ENCODE data around the gene PTN. TPM values are rescaled to one million over a fixed set of nuclear protein-coding genes. Genes with fewer than 3 reads are reported as not detected.
"Not testable (repeated sequence)": the region's sequence is repeated elsewhere in the genome, so short reads cannot be mapped to it uniquely, and the experiment has no call there.

PTN gene
- total RNA-seq, 1 donor from 2014 or later = 207 TPM

GRCh38 chr7:137272249-137272648 lies 71.3 kb downstream of the PTN start:
- no peak for DNase-seq (ENCODE audit: low spot score)
- no peak overlapping the region for H2AFZ ChIP-seq (replicated peaks)
- H3K9ac ChIP-seq = no peak overlapping the region
- H4K20me1 ChIP-seq (ENCODE audit: low read depth) = no peaks in the 10 kb centered on the region
- no peaks in the 10 kb centered on the region for H3K27me3 ChIP-seq
- H3K4me3 Mint-ChIP-seq = no peak overlapping the region
- no peak overlapping the region for H3K4me3 ChIP-seq
- TF ChIP-seq CTCF (IDR thresholded peaks at IDR 0.05) = no peak
- TF ChIP-seq EZH2 (IDR thresholded peaks at IDR 0.05) = no peak
- TF ChIP-seq EZH2phosphoT487 (IDR thresholded peaks at IDR 0.05) = no peak
- no peaks in the 10 kb centered on the region for H3K9me3 ChIP-seq (ENCODE audit: low read depth)
- no peaks in the 10 kb centered on the region for H3F3A ChIP-seq (ENCODE audit: low read depth)
- H3K9me3 Mint-ChIP-seq = peaks cover 24% of the 10 kb centered on the region
- peaks cover 8% of the 10 kb centered on the region for H3K4me1 Mint-ChIP-seq
- no peaks in the 10 kb centered on the region for H3K4me1 ChIP-seq
- peaks cover 8% of the 10 kb centered on the region for H3K79me2 ChIP-seq (ENCODE audit: low read depth)
- no peak overlapping the region for H3K27ac Mint-ChIP-seq
- H3K4me2 ChIP-seq = no peak overlapping the region
- no peaks in the 10 kb centered on the region for H3K36me3 ChIP-seq
- no peaks in the 10 kb centered on the region for H3K27me3 Mint-ChIP-seq (ENCODE audit: insufficient read depth, low read depth)
- no peak overlapping the region for H3K27ac ChIP-seq
- peaks cover 73% of the 10 kb centered on the region for H3K36me3 Mint-ChIP-seq

GRCh38 chr7:137269240-137269639 lies 74.3 kb downstream of the PTN start:
- no peak overlapping the region for H3K27ac ChIP-seq
- H3K9me3 Mint-ChIP-seq = peaks cover 23% of the 10 kb centered on the region

GRCh38 chr7:137268001-137268865 lies 75.3 kb downstream of the PTN start:
- H3K4me1 Mint-ChIP-seq; DNase-seq (ENCODE audit: low spot score); H3K27ac ChIP-seq; H3K36me3 ChIP-seq; H3K4me2 ChIP-seq; H3K4me3 ChIP-seq; H3K79me2 ChIP-seq (ENCODE audit: low read depth); H3K27ac Mint-ChIP-seq; H3K27me3 ChIP-seq; H3K9ac ChIP-seq; H4K20me1 ChIP-seq (ENCODE audit: low read depth); H3K9me3 ChIP-seq (ENCODE audit: low read depth); H3K27me3 Mint-ChIP-seq (ENCODE audit: insufficient read depth, low read depth); H3F3A ChIP-seq (ENCODE audit: low read depth); H3K4me1 ChIP-seq; H2AFZ ChIP-seq (replicated peaks); H3K4me3 Mint-ChIP-seq: not testable (repeated sequence)
- Mint-ChIP-seq H3K36me3 (peaks cover 67% of the 10 kb centered on the region), H3K9me3 (peaks cover 25% of the 10 kb centered on the region)

More at GRCh38 chr7:137269240-137269639, 74.3 kb downstream of the PTN start:
- no peak for DNase-seq (ENCODE audit: low spot score)
- Histone ChIP-seq H3K4me3 (no peak overlapping the region), H3F3A (ENCODE audit: low read depth) (no peaks in the 10 kb centered on the region), H3K4me1 (no peaks in the 10 kb centered on the region), H2AFZ (replicated peaks) (no peak overlapping the region), H3K9ac (no peak overlapping the region), H3K27me3 (no peaks in the 10 kb centered on the region), H4K20me1 (ENCODE audit: low read depth) (no peaks in the 10 kb centered on the region), H3K4me2 (no peak overlapping the region), H3K36me3 (no peaks in the 10 kb centered on the region), H3K79me2 (ENCODE audit: low read depth) (peaks cover 8% of the 10 kb centered on the region), H3K9me3 (ENCODE audit: low read depth) (no peaks in the 10 kb centered on the region)
- Mint-ChIP-seq H3K4me3 (no peak overlapping the region), H3K27ac (no peak overlapping the region), H3K27me3 (ENCODE audit: insufficient read depth, low read depth) (no peaks in the 10 kb centered on the region), H3K36me3 (peaks cover 67% of the 10 kb centered on the region), H3K4me1 (peaks cover 2% of the 10 kb centered on the region)
- no peak for TF ChIP-seq CTCF (IDR thresholded peaks at IDR 0.05)
- TF ChIP-seq EZH2phosphoT487 (IDR thresholded peaks at IDR 0.05) = no peak
- TF ChIP-seq EZH2 (IDR thresholded peaks at IDR 0.05) = no peak

- Histone ChIP-seq H3K9ac (no peak overlapping the region), H3K27me3 (no peaks in the 10 kb centered on the region), H3K27ac (no peak overlapping the region), H3F3A (ENCODE audit: low read depth) (no peaks in the 10 kb centered on the region), H3K9me3 (ENCODE audit: low read depth) (no peaks in the 10 kb centered on the region), H2AFZ (replicated peaks) (no peak overlapping the region), H3K4me3 (no peak overlapping the region), H3K4me1 (no peaks in the 10 kb centered on the region), H4K20me1 (ENCODE audit: low read depth) (no peaks in the 10 kb centered on the region), H3K36me3 (no peaks in the 10 kb centered on the region), H3K79me2 (ENCODE audit: low read depth) (peaks cover 7% of the 10 kb centered on the region), H3K4me2 (no peak overlapping the region)
- DNase-seq (ENCODE audit: low spot score) = no peak
- H3K36me3 Mint-ChIP-seq = peaks cover 64% of the 10 kb centered on the region
- H3K27ac Mint-ChIP-seq = no peak overlapping the region
- peaks cover 2% of the 10 kb centered on the region for H3K4me1 Mint-ChIP-seq
- peaks cover 25% of the 10 kb centered on the region for H3K9me3 Mint-ChIP-seq
- no peaks in the 10 kb centered on the region for H3K27me3 Mint-ChIP-seq (ENCODE audit: insufficient read depth, low read depth)
- H3K4me3 Mint-ChIP-seq = no peak overlapping the region
- no peak for TF ChIP-seq EZH2 (IDR thresholded peaks at IDR 0.05)
- TF ChIP-seq CTCF (IDR thresholded peaks at IDR 0.05) = no peak
- TF ChIP-seq EZH2phosphoT487 (IDR thresholded peaks at IDR 0.05) = no peak
These were observed 76.8 kb downstream of the PTN start for GRCh38 chr7:137266764-137267163.

GRCh38 chr7:137265480-137265879 lies 78.1 kb downstream of the PTN start:
- Mint-ChIP-seq H3K36me3 (peaks cover 59% of the 10 kb centered on the region), H3K9me3 (peaks cover 19% of the 10 kb centered on the region)
- not testable (repeated sequence) for H3K4me2 ChIP-seq; H2AFZ ChIP-seq (replicated peaks); H3K36me3 ChIP-seq; H3K27ac ChIP-seq; H3K4me3 Mint-ChIP-seq; H3K79me2 ChIP-seq (ENCODE audit: low read depth); H4K20me1 ChIP-seq (ENCODE audit: low read depth); H3K27ac Mint-ChIP-seq; H3K9ac ChIP-seq; H3K9me3 ChIP-seq (ENCODE audit: low read depth); H3F3A ChIP-seq (ENCODE audit: low read depth); H3K4me3 ChIP-seq; H3K27me3 ChIP-seq; H3K4me1 ChIP-seq; H3K4me1 Mint-ChIP-seq; H3K27me3 Mint-ChIP-seq (ENCODE audit: insufficient read depth, low read depth)
- DNase-seq (ENCODE audit: low spot score) = peak; percentile 3
